IMR-90 (cell line): Measurements from ENCODE around the gene DGKG.

Source experiments
- CEBPB ChIP-seq: IDR thresholded peaks from 2 replicates; pipeline ENCODE4 v1.6.1; 2012; ENCODE audit warnings: low read depth, low read length, improper control_type of control experiment
- CHD1 ChIP-seq: IDR thresholded peaks from 2 replicates; pipeline ENCODE4 v1.6.1; 2012; ENCODE audit warnings: low read depth, low read length, improper control_type of control experiment
- FOS ChIP-seq: fragments of 150-350 bp; IDR thresholded peaks from 2 replicates; pipeline ENCODE4 v1.6.1; 2016; ENCODE audit warnings: low read depth, low read length
- MAFK ChIP-seq: IDR thresholded peaks from 2 replicates; pipeline ENCODE4 v1.6.1; 2012; ENCODE audit warnings: low read depth, low read length, improper control_type of control experiment
- MAZ ChIP-seq: IDR thresholded peaks from 2 replicates; pipeline ENCODE4 v1.6.1; 2012; ENCODE audit warnings: low read depth, mild to moderate bottlenecking, low read length, improper control_type of control experiment, moderate library complexity, borderline replicate concordance
- MXI1 ChIP-seq: IDR thresholded peaks from 2 replicates; pipeline ENCODE4 v1.6.1; 2012; ENCODE audit warnings: low read depth, mild to moderate bottlenecking, low read length, moderate library complexity, borderline replicate concordance
- NFE2L2 ChIP-seq: fragments of 150-350 bp; IDR thresholded peaks from 2 replicates; pipeline ENCODE4 v1.6.1; 2016; ENCODE audit warnings: low read depth, mild to moderate bottlenecking, low read length
- POLR2A ChIP-seq: IDR thresholded peaks from 2 replicates; pipeline ENCODE4 v1.6.1; 2012; ENCODE audit warnings: mild to moderate bottlenecking, low read depth, low read length
- RAD21 ChIP-seq: IDR thresholded peaks from 2 replicates; pipeline ENCODE4 v1.6.1; 2012; ENCODE audit warnings: low read length, improper control_type of control experiment
- RFX5 ChIP-seq: IDR thresholded peaks from 2 replicates; pipeline ENCODE4 v1.8.0; 2012; ENCODE audit warnings: low read depth, mild to moderate bottlenecking, low read length, moderate library complexity
- SMC3 ChIP-seq: fragments of 150-350 bp; IDR thresholded peaks from 2 replicates; pipeline ENCODE4 v1.6.1; 2016; ENCODE audit warnings: low read depth, mild to moderate bottlenecking, antibody characterized with exemption, low read length, moderate library complexity
- TF ChIP-seq, protein P1 (sequence below): conservative IDR thresholded peaks from 2 replicates; pipeline ENCODE4 v1.5.1; 2012; ENCODE audit warnings: mild to moderate bottlenecking, low read depth, low read length, improper control_type of control experiment
- TF ChIP-seq, protein P2 (sequence below): fragments of 150-350 bp; IDR thresholded peaks from 2 replicates; pipeline ENCODE4 v1.6.1; 2017; ENCODE audit warnings: mild to moderate bottlenecking, antibody characterized with exemption, low read length, low read depth

DNA sequence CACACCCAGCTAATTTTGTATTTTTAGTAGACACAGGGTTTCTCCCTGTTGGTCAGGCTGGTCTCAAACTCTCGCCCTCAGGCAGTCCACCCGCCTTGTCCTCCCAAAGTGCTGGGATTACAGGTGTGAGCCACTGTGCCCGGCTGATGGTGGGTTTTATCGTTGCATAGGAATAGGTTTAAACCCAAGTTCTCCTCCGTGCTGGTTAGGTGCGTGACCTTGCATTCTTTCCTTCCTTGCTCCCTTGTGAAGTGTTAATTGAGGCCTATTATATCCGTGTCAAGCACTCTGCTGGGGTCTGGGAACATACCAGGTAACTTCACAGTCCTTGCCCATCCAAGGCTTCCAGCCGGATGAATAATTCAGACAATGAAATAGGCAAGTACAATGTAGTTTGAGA lies 233.9 kb downstream of the DGKG start:
- TF ChIP-seq, protein P1, sequence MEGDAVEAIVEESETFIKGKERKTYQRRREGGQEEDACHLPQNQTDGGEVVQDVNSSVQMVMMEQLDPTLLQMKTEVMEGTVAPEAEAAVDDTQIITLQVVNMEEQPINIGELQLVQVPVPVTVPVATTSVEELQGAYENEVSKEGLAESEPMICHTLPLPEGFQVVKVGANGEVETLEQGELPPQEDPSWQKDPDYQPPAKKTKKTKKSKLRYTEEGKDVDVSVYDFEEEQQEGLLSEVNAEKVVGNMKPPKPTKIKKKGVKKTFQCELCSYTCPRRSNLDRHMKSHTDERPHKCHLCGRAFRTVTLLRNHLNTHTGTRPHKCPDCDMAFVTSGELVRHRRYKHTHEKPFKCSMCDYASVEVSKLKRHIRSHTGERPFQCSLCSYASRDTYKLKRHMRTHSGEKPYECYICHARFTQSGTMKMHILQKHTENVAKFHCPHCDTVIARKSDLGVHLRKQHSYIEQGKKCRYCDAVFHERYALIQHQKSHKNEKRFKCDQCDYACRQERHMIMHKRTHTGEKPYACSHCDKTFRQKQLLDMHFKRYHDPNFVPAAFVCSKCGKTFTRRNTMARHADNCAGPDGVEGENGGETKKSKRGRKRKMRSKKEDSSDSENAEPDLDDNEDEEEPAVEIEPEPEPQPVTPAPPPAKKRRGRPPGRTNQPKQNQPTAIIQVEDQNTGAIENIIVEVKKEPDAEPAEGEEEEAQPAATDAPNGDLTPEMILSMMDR: no peak
- TF ChIP-seq POLR2A: no peak
- TF ChIP-seq SMC3: no peak
- no peak for TF ChIP-seq RAD21
- TF ChIP-seq CHD1: no peak
- no peak for TF ChIP-seq NFE2L2
- TF ChIP-seq, protein P2, sequence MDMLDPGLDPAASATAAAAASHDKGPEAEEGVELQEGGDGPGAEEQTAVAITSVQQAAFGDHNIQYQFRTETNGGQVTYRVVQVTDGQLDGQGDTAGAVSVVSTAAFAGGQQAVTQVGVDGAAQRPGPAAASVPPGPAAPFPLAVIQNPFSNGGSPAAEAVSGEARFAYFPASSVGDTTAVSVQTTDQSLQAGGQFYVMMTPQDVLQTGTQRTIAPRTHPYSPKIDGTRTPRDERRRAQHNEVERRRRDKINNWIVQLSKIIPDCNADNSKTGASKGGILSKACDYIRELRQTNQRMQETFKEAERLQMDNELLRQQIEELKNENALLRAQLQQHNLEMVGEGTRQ: no peak
- no peak for TF ChIP-seq FOS
- TF ChIP-seq MAFK: no peak
- TF ChIP-seq MXI1: no peak
- TF ChIP-seq CEBPB: no peak
- TF ChIP-seq RFX5: no peak
- TF ChIP-seq MAZ: no peak
